SK-N-SH treated with all-trans-retinoic acid at 6 μM for 48 hours (cell line): ENCODE results near the gene AGMO.

Experiments used
- ARNTL ChIP-seq: fragments of 450-650 bp; formaldehyde crosslinking; IDR thresholded peaks from 2 replicates; pipeline ENCODE4 v1.5.0; 2020; ENCODE audit warnings: low read depth, mild to moderate bottlenecking, moderate library complexity, borderline replicate concordance
- CREB5 ChIP-seq: fragments of 250-450 bp; sonication (Bioruptor Pico); IDR thresholded peaks from 2 replicates; pipeline ENCODE4 v1.5.1; 2020; ENCODE audit warnings: low read depth, mild to moderate bottlenecking, moderate library complexity
- GLIS3 ChIP-seq: fragments of 250-450 bp; sonication (Bioruptor Pico); IDR thresholded peaks from 2 replicates; pipeline ENCODE4 v1.5.0; 2020; ENCODE audit warnings: mild to moderate bottlenecking, moderate library complexity
- ISL1 ChIP-seq: fragments of 250-450 bp; sonication (Bioruptor Pico); IDR thresholded peaks from 2 replicates; pipeline ENCODE4 v2.1.2; 2022; ENCODE audit warnings: mild to moderate bottlenecking, moderate library complexity
- OSR1 ChIP-seq: fragments of 250-450 bp; sonication (Bioruptor Pico); IDR thresholded peaks from 2 replicates; pipeline ENCODE4 v1.8.0; 2022; ENCODE audit warnings: moderate library complexity, mild to moderate bottlenecking, inconsistent platforms
- PATZ1 ChIP-seq: fragments of 250-450 bp; sonication (Bioruptor Pico); IDR thresholded peaks from 2 replicates; pipeline ENCODE4 v1.8.0; 2020; ENCODE audit warnings: mild to moderate bottlenecking, moderate library complexity, borderline replicate concordance
- PPARA ChIP-seq: fragments of 250-450 bp; sonication (Bioruptor Pico); IDR thresholded peaks from 2 replicates; pipeline ENCODE4 v1.5.0; 2020; ENCODE audit warnings: mild to moderate bottlenecking, borderline replicate concordance
- TCF4 ChIP-seq: fragments of 250-450 bp; sonication (Bioruptor Pico); IDR thresholded peaks from 2 replicates; pipeline ENCODE4 v1.8.0; 2021; ENCODE audit warnings: mild to moderate bottlenecking, moderate library complexity, borderline replicate concordance
- TSHZ2 ChIP-seq: fragments of 250-450 bp; sonication (Bioruptor Pico); IDR thresholded peaks from 2 replicates; pipeline ENCODE4 v1.5.0; 2020; ENCODE audit warnings: mild to moderate bottlenecking, moderate library complexity
- ZC3H10 ChIP-seq: fragments of 250-450 bp; sonication (Bioruptor Pico); IDR thresholded peaks from 2 replicates; pipeline ENCODE4 v1.5.1; 2021; ENCODE audit warnings: mild to moderate bottlenecking, moderate library complexity
- ZFP3 ChIP-seq: fragments of 250-450 bp; sonication (Bioruptor Pico); IDR thresholded peaks from 2 replicates; pipeline ENCODE4 v1.5.0; 2020; ENCODE audit warnings: mild to moderate bottlenecking, moderate library complexity
- ZFP30 ChIP-seq: fragments of 450-650 bp; formaldehyde crosslinking; IDR thresholded peaks from 2 replicates; pipeline ENCODE4 v1.5.0; 2022; ENCODE audit warnings: mild to moderate bottlenecking, moderate library complexity
- ZNF565 ChIP-seq: fragments of 450-650 bp; formaldehyde crosslinking; conservative IDR thresholded peaks from 2 replicates; pipeline ENCODE4 v1.5.0; 2020; ENCODE audit warnings: low read depth, mild to moderate bottlenecking, moderate library complexity
- ZNF8 ChIP-seq: fragments of 450-650 bp; formaldehyde crosslinking; IDR thresholded peaks from 2 replicates; pipeline ENCODE4 v1.5.0; 2020; ENCODE audit warnings: mild to moderate bottlenecking, moderate library complexity

GRCh38 chr7:15546272-15546792, 15.5 kb downstream of the AGMO start:
- TF ChIP-seq ZFP30 (CRISPR knock-in tag) (no peak), PATZ1 (CRISPR knock-in tag) (no peak), CREB5 (no peak), ARNTL (CRISPR knock-in tag) (no peak), TCF4 (no peak), ISL1 (CRISPR knock-in tag) (no peak), ZFP3 (CRISPR knock-in tag) (no peak), OSR1 (CRISPR knock-in tag) (no peak), GLIS3 (no peak), TSHZ2 (no peak), ZC3H10 (no peak), ZNF8 (CRISPR knock-in tag) (no peak), ZNF565 (CRISPR knock-in tag) (no peak), PPARA (CRISPR knock-in tag) (no peak)
